Left lung (tissue), 10 donors: Measurements from ENCODE around the gene WNT2. TPM values are rescaled to one million over a fixed set of nuclear protein-coding genes. Genes with fewer than 3 reads are reported as not detected.

Experiments
- ATAC-seq: fragments of 200-7000 bp; cut with Tn5 transposase; one replicate; pipeline ENCODE4 v1.9.1; 2020; ENCODE audit warnings: moderate library complexity
- DNase-seq, 4 donors: peaks; one replicate each; pipeline ENCODE4 v3.0.0-alpha.2; 2013 to 2020
- H3K27ac ChIP-seq, 2 donors: fragments of 200-600 bp; sonication (generic) in 1 of 2; one replicate each; pipeline versions ENCODE4 v1.5.0 to v1.8.0; 2020 to 2021
- H3K27me3 ChIP-seq, 2 donors: fragments of 200-600 bp; sonication (generic) in 1 of 2; one replicate each; pipeline versions ENCODE4 v1.5.0 to v1.8.0; 2020 to 2021
- H3K36me3 ChIP-seq, 2 donors: fragments of 200-600 bp; sonication (generic) in 1 of 2; one replicate each; pipeline versions ENCODE4 v1.5.0 to v1.8.0; 2020 to 2021
- H3K4me1 ChIP-seq, 2 donors: fragments of 200-600 bp; one replicate each; pipeline ENCODE4 v1.8.0; 2021
- H3K4me3 ChIP-seq, 2 donors: fragments of 200-600 bp; sonication (generic) in 1 of 2; one replicate each; pipeline versions ENCODE4 v1.5.0 to v1.8.0; 2020 to 2021; ENCODE audit warnings: mild to moderate bottlenecking in 1 of 2
- H3K9me3 ChIP-seq, 2 donors: fragments of 200-600 bp; sonication (generic) in 1 of 2; one replicate each; pipeline versions ENCODE4 v1.5.0 to v1.8.0; 2020 to 2021
- CTCF ChIP-seq, 2 donors: fragments of 200-600 bp; sonication (generic) in 1 of 2; IDR thresholded peaks; one replicate each; pipeline versions ENCODE4 v1.5.0 to v1.8.0; 2021; ENCODE audit warnings: antibody characterized with exemption in 2 of 2
- intact Hi-C, 2 donors: fragments of 100-400 bp; cut with DNase I; formaldehyde crosslinking; loops; one replicate each; pipeline versions ENCODE4 v1.11.2 to v1.14.2; 2022
- polyA plus RNA-seq, 6 donors: library from polyadenylated mRNA; unstranded; fragments of 120-200 nt; gene quantifications; one replicate each; pipeline ENCODE4 v1.2.1, GENCODE V29; 2013; ENCODE audit not compliant: insufficient read length in 6 of 6
- total RNA-seq, 2 donors: library from RNA; stranded (reverse); fragmentation: NEBNext Ultra II Directional; extraction: Animal tissue kit (Norgen Biotek cat#: 25700); gene quantifications; one replicate each; pipeline ENCODE4 v1.2.1, GENCODE V29; 2021
- donor health status: DM: no; HTN: yes; CAD: no.
- donor health status: DM: no; HTN: no; CAD: no.

Gene WNT2
- total and polyA plus RNA-seq, 8 donors, result 21.7 to 158 (median 138) TPM

- Histone ChIP-seq H3K36me3 (no peaks in the 10 kb centered on the region), H3K27me3 (peaks cover 24 to 55% of the 10 kb centered on the region in 2 donors), H3K27ac (peak overlapping the region; percentile 60 to 77), H3K4me3 (peak overlapping the region; percentile 29 to 31), H3K4me1 (peaks cover 4 to 21% of the 10 kb centered on the region in 2 donors), H3K9me3 (peaks cover 0 to 8% of the 10 kb centered on the region in 2 donors)
- ATAC-seq, result peak; percentile 86
- TF ChIP-seq CTCF (IDR thresholded peaks at IDR 0.05), result no peak
- DNase-seq, result peak; percentile 67 to 97 (median 88)
- intact Hi-C loops, result no loop called here
Observed at GRCh38 chr7:117323851-117324711, 1.2 kb upstream of the WNT2 start.

- peak in 2 of 4 donors; percentile 28 to 55 for DNase-seq
- intact Hi-C loops, result no loop called here
- H3K27me3 ChIP-seq, result peaks cover 24 to 55% of the 10 kb centered on the region in 2 donors
- peak; percentile 15 for ATAC-seq
- no peak for TF ChIP-seq CTCF (IDR thresholded peaks at IDR 0.05)
- H3K4me1 ChIP-seq, result peaks cover 4 to 21% of the 10 kb centered on the region in 2 donors
- no peaks in the 10 kb centered on the region for H3K36me3 ChIP-seq
- peak overlapping the region; percentile 60 to 77 for H3K27ac ChIP-seq
- peaks cover 0 to 5% of the 10 kb centered on the region in 2 donors for H3K9me3 ChIP-seq
- peak overlapping the region; percentile 29 to 31 for H3K4me3 ChIP-seq
Observed at GRCh38 chr7:117323305-117323850, 520 bp upstream of the WNT2 start.

- H3K27ac ChIP-seq, result peak overlapping the region in 1 of 2 donors; percentile 44
- no peaks in the 10 kb centered on the region for H3K36me3 ChIP-seq
- intact Hi-C loops, result no loop called here
- DNase-seq (no peak), ATAC-seq (no peak)
- no peak overlapping the region for H3K4me3 ChIP-seq
- H3K4me1 ChIP-seq, result peaks cover 11 to 21% of the 10 kb centered on the region in 2 donors
- H3K27me3 ChIP-seq, result peaks cover 24 to 52% of the 10 kb centered on the region in 2 donors
- TF ChIP-seq CTCF (IDR thresholded peaks at IDR 0.05), result no peak
- no peaks in the 10 kb centered on the region for H3K9me3 ChIP-seq
Observed at GRCh38 chr7:117320523-117320922, 2.3 kb downstream of the WNT2 start.

- peaks cover 17 to 39% of the 10 kb centered on the region in 2 donors for H3K27me3 ChIP-seq
- DNase-seq, result no peak
- TF ChIP-seq CTCF (IDR thresholded peaks at IDR 0.05), result no peak
- no peak overlapping the region for H3K27ac ChIP-seq
- H3K9me3 ChIP-seq, result no peaks in the 10 kb centered on the region
- no peaks in the 10 kb centered on the region for H3K36me3 ChIP-seq
- no peak overlapping the region for H3K4me3 ChIP-seq
- ATAC-seq, result no peak
- peaks cover 11 to 17% of the 10 kb centered on the region in 2 donors for H3K4me1 ChIP-seq
- intact Hi-C loops, result no loop called here
Observed at GRCh38 chr7:117319181-117319580, 3.7 kb downstream of the WNT2 start.

- Histone ChIP-seq H3K36me3 (no peaks in the 10 kb centered on the region), H3K27me3 (no peaks in the 10 kb centered on the region), H3K27ac (no peak overlapping the region), H3K9me3 (no peaks in the 10 kb centered on the region), H3K4me1 (peaks cover 0 to 6% of the 10 kb centered on the region in 2 donors), H3K4me3 (no peak overlapping the region)
- DNase-seq (peak in 2 of 4 donors; percentile 81 to 83), ATAC-seq (no peak)
- no peak for TF ChIP-seq CTCF (IDR thresholded peaks at IDR 0.05)
- intact Hi-C loops, result no loop called here
Observed at GRCh38 chr7:117313582-117313981, 9.3 kb downstream of the WNT2 start.
